Lung (tissue), 12 donors: Measurements from ENCODE around the gene TLE1. TPM values are rescaled to one million over a fixed set of nuclear protein-coding genes. Genes with fewer than 3 reads are reported as not detected.

Experiments
- ATAC-seq: fragments of 200-7000 bp; cut with Tn5 transposase; one replicate; pipeline ENCODE4 v1.9.1; 2020; ENCODE audit warnings: moderate number of reproducible peaks; ENCODE audit not compliant: insufficient read depth, low FRiP score
- DNase-seq, 3 donors: peaks; one replicate each; pipeline ENCODE4 v3.0.0-alpha.2; 2013 to 2017
- H3K27ac ChIP-seq, 2 donors: one replicate each; pipeline ENCODE4 v1.5.1; 2013; ENCODE audit warnings: mild to moderate bottlenecking in 2 of 2, moderate library complexity in 2 of 2, control low read depth in 1 of 2, inconsistent platforms in 1 of 2, low read depth in 1 of 2, low read length in 1 of 2
- H3K27me3 ChIP-seq, 3 donors: one replicate each; pipeline ENCODE4 v1.5.1; 2013; ENCODE audit warnings: low read length in 2 of 3; ENCODE audit not compliant: control insufficient read depth in 3 of 3, insufficient read depth in 3 of 3
- H3K36me3 ChIP-seq, 4 donors: one replicate each; pipeline ENCODE4 v1.5.1; 2013; ENCODE audit warnings: low read length in 4 of 4, mild to moderate bottlenecking in 1 of 4, moderate library complexity in 1 of 4; ENCODE audit not compliant: control insufficient read depth in 4 of 4, insufficient read depth in 4 of 4
- H3K4me1 ChIP-seq, 5 donors: one replicate each; pipeline ENCODE4 v1.5.1; 2013; ENCODE audit warnings: low read length in 5 of 5, mild to moderate bottlenecking in 2 of 5, moderate library complexity in 1 of 5; ENCODE audit not compliant: control insufficient read depth in 5 of 5, insufficient read depth in 5 of 5
- H3K4me3 ChIP-seq: one replicate; pipeline ENCODE4 v1.5.1; 2013; ENCODE audit warnings: mild to moderate bottlenecking, control low read depth, moderate library complexity
- H3K9ac ChIP-seq, 2 donors: one replicate each; pipeline ENCODE4 v1.5.1; 2013; ENCODE audit warnings: low read length in 2 of 2, control low read depth in 1 of 2; ENCODE audit not compliant: insufficient read depth in 1 of 2
- H3K9me3 ChIP-seq, 4 donors: one replicate each; pipeline ENCODE4 v1.5.1; 2013; ENCODE audit warnings: low read length in 3 of 4, mild to moderate bottlenecking in 1 of 4, moderate library complexity in 1 of 4; ENCODE audit not compliant: control insufficient read depth in 4 of 4, insufficient read depth in 3 of 4
- WGBS, 2 donors: extraction: QIAGEN DNeasy Blood & Tissue Kit; methylation state at CpG; one replicate each; pipeline ENCODE4 v1.1.7; 2013; 5-methylcytosine and 5-hydroxymethylcytosine counted together
- polyA plus RNA-seq, 2 donors: library from polyadenylated mRNA; stranded (reverse); fragments of 200-250 nt; gene quantifications; one replicate each; pipeline ENCODE4 v1.2.1, GENCODE V29; 2013
- total RNA-seq, 2 donors: library from RNA; depleted of rRNA in 1 of 2; stranded (reverse); fragments of >200 nt in 1 of 2; gene quantifications; one replicate each; pipeline ENCODE4 v1.2.1, GENCODE V29; 2014 to 2021
- TF ChIP-seq, protein P1 (sequence below): IDR thresholded peaks from 2 replicates; pipeline ENCODE4 v1.5.1; 2012; ENCODE audit warnings: mild to moderate bottlenecking; ENCODE audit errors: control extremely low read depth, extremely low read depth
- donor health status: control.
- donor health status: control.
- donor health status: Bipolar disorder and iron deficiency.
- donor health status: healthy.
- donor health status: DM: yes; HTN: yes; CAD: no.

TLE1 gene
- total and polyA plus RNA-seq, 4 donors = 16.8 to 35.2 (median 19.4) TPM

DNA sequence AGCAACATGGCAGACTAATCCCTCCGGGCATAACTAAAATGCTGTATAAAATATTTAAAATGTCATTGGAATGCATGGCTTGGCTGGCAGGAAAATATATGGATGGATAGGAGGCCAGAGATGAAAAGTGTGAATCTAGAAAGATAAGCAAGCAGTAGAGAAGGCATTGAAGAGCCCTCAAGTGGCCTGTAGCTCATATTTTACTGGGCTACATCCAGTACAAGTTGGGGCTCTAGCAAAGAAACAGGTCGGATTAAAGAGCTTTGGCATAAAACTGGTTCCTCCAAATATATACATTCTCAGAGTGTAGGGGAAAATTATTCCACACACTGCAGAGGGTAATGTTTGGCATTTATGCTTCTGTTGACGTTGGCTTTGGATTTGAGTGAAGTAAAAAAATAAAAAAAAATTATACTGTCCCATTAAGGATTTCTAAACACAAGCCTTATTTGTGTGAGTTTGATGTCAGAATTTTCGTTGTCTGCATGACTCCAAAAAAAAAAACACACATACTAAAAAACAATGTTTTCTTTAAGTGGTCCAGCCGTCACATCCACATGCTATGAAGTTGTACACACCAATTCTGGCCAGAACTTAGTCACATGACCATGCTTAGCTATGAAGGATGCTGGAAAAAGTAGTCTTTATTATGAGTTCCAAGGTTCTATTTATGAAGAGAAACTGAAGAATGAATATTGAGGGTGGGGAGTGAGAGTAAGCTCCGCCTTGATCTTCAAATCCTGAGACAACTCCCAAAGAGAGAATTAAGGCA is 147.0 kb downstream of the TLE1 start:
- Histone ChIP-seq H3K4me3 (no peak overlapping the region), H3K9me3 (no peaks in the 10 kb centered on the region), H3K36me3 (no peaks in the 10 kb centered on the region), H3K9ac (no peak overlapping the region), H3K27ac (no peak overlapping the region), H3K27me3 (no peaks in the 10 kb centered on the region), H3K4me1 (peaks cover 0 to 11% (median 8%) of the 10 kb centered on the region in 5 donors)
- no peak for ATAC-seq
- TF ChIP-seq, protein P1, sequence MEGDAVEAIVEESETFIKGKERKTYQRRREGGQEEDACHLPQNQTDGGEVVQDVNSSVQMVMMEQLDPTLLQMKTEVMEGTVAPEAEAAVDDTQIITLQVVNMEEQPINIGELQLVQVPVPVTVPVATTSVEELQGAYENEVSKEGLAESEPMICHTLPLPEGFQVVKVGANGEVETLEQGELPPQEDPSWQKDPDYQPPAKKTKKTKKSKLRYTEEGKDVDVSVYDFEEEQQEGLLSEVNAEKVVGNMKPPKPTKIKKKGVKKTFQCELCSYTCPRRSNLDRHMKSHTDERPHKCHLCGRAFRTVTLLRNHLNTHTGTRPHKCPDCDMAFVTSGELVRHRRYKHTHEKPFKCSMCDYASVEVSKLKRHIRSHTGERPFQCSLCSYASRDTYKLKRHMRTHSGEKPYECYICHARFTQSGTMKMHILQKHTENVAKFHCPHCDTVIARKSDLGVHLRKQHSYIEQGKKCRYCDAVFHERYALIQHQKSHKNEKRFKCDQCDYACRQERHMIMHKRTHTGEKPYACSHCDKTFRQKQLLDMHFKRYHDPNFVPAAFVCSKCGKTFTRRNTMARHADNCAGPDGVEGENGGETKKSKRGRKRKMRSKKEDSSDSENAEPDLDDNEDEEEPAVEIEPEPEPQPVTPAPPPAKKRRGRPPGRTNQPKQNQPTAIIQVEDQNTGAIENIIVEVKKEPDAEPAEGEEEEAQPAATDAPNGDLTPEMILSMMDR = no peak
- 82 to 89% methylated on average over 6 of the region's 6 CpGs for WGBS, 2 donors
- peak in 2 of 3 donors; percentile 27 to 47 for DNase-seq

DNA sequence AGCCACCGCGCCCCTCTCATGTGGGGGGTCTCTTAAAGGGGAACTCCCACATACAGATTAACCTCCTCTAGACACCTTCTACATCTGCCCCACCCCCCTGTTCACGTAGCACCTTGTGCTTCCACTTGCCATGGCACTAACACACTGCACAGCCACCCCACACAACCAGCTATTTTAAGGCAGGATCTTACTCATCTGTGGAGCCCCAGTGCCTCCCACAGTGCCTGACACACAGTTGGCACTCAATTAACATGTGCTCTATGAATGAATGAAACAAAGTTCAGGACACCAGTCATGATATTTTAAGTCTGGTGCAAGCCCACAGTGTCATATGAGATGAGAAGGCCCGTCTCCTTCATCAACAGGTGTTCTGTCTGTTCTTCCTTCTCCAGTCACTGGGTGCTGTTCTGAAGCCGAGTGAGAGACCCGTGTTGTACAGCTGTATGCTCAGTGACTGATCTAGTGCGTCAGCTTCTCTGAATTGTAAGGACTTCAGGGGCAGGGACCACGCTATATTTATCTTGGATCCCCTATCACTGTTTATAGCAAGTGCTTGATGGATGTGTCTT is 149.1 kb downstream of the TLE1 start:
- peaks cover 0 to 3% (median 0%) of the 10 kb centered on the region in 3 donors for H3K27me3 ChIP-seq
- ATAC-seq = no peak
- TF ChIP-seq, protein P1 = no peak
- no peak for DNase-seq
- H3K9ac ChIP-seq = no peak overlapping the region
- no peak overlapping the region for H3K4me3 ChIP-seq
- no peaks in the 10 kb centered on the region for H3K4me1 ChIP-seq
- no peak overlapping the region for H3K27ac ChIP-seq
- H3K9me3 ChIP-seq = no peaks in the 10 kb centered on the region
- no peaks in the 10 kb centered on the region for H3K36me3 ChIP-seq
- 92 to 97% methylated on average over 8 of the region's 8 CpGs for WGBS, 2 donors

DNA sequence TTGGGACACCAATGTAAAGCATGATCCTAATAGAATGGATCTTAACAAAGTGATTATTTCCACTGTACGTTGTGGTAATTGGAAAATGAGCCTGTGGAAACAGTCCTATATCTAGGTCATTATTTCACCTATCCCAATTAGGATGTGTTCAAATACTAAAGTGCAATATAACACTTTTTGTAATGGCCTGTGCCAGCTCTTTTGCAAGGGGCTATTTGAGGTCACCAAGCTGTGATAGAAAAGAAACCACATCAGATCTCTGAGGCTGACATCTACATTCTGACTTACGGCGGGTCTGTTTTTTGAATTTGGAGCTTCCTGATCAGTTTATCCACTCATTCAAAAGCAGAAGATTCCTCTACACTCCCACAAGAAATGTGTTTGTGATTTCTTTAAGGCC is 150.0 kb downstream of the TLE1 start:
- no peak overlapping the region for H3K9ac ChIP-seq
- no peaks in the 10 kb centered on the region for H3K36me3 ChIP-seq
- no peak overlapping the region for H3K4me3 ChIP-seq
- H3K27ac ChIP-seq = no peak overlapping the region
- DNase-seq (no peak), ATAC-seq (no peak)
- no peaks in the 10 kb centered on the region for H3K4me1 ChIP-seq
- TF ChIP-seq, protein P1 = no peak
- 56 to 84% methylated on average over 3 of the region's 3 CpGs for WGBS, 2 donors
- peaks cover 0 to 3% (median 0%) of the 10 kb centered on the region in 3 donors for H3K27me3 ChIP-seq
- no peaks in the 10 kb centered on the region for H3K9me3 ChIP-seq
